ENCODE results near the gene C5orf58.

C5orf58 gene

DNA sequence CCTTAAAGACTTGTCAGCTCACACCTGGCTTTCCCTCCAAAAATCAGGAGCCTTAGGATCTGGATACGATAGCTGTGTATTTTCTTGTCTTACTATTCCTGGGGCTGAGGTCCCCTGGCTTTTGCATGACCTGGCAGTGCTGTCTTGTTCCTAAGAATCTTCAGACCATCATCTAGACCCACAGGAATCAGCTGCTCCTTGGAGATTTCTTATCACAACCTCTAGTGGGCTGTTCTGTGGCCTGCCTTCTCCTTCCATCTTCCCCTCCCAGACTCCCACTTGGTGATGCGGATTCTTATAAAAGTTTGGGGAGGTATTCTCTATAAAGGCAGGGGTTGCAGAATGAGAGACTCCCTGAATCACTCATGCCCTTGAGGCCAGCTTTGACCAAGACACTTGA is 43.4 kb downstream of the C5orf58 start:
- Histone ChIP-seq H3K4me2 (ENCODE audit: low read length, poor library complexity, severe bottlenecking) (no peak overlapping the region), H2AFZ (ENCODE audit: low read depth, low read length) (no peak overlapping the region), H3K4me3 (ENCODE audit: insufficient read depth in 1 of 2, low read depth in 1 of 2, low read length in 2 of 2) (no peak overlapping the region), H3K27ac (ENCODE audit: low read length, poor library complexity, severe bottlenecking) (no peak overlapping the region), H3K4ac (ENCODE audit: low read depth in 1 of 2, low read length in 2 of 2) (no peak overlapping the region), H3K14ac (ENCODE audit: low read length in 2 of 2) (no peak overlapping the region), H4K91ac (ENCODE audit: low read length) (no peak overlapping the region), H2BK120ac (ENCODE audit: low read depth, low read length) (no peak overlapping the region), H3K23ac (ENCODE audit: low read length in 2 of 2) (no peak overlapping the region), H3K18ac (ENCODE audit: low read depth in 1 of 2, low read length in 2 of 2) (no peak overlapping the region), H2BK5ac (ENCODE audit: low read depth, low read length, poor library complexity, severe bottlenecking) (no peak overlapping the region), H2BK12ac (ENCODE audit: low read length in 2 of 2) (no peak overlapping the region), H3K79me1 (replicated peaks; ENCODE audit: low read length, poor library complexity, severe bottlenecking) (no peaks in the 10 kb centered on the region), H3K27me3 (ENCODE audit: control insufficient read depth in 1 of 2, insufficient read depth in 1 of 2, low read length in 2 of 2) (peaks cover 25 to 30% of the 10 kb centered on the region in 2 experiments), H3K9ac (ENCODE audit: low read length) (no peak overlapping the region), H4K8ac (ENCODE audit: low read length) (no peak overlapping the region), H2AK5ac (ENCODE audit: low read length, severe bottlenecking) (no peak overlapping the region), H3K4me1 (ENCODE audit: control insufficient read depth, insufficient read depth, low read depth, low read length) (peaks cover 3% of the 10 kb centered on the region), H2BK15ac (ENCODE audit: low read depth, poor library complexity, severe bottlenecking) (no peak overlapping the region), H3K9me3 (ENCODE audit: control insufficient read depth, low read length) (no peaks in the 10 kb centered on the region), H3K36me3 (ENCODE audit: control insufficient read depth in 1 of 2, insufficient read depth in 2 of 2, low read depth in 1 of 2, low read length in 2 of 2) (no peaks in the 10 kb centered on the region)
- no peak for DNase-seq
- 100% methylated on average over 1 of the region's 2 CpGs for WGBS

- Histone ChIP-seq H3K18ac (ENCODE audit: low read depth in 1 of 2, low read length in 2 of 2) (no peak overlapping the region), H4K91ac (ENCODE audit: low read length) (no peak overlapping the region), H3K4me1 (ENCODE audit: control insufficient read depth, insufficient read depth, low read depth, low read length) (peaks cover 3% of the 10 kb centered on the region), H3K4ac (ENCODE audit: low read depth in 1 of 2, low read length in 2 of 2) (no peak overlapping the region), H3K79me1 (replicated peaks; ENCODE audit: low read length, poor library complexity, severe bottlenecking) (no peaks in the 10 kb centered on the region), H3K14ac (ENCODE audit: low read length in 2 of 2) (no peak overlapping the region), H3K23ac (ENCODE audit: low read length in 2 of 2) (no peak overlapping the region), H2AFZ (ENCODE audit: low read depth, low read length) (no peak overlapping the region), H3K9ac (ENCODE audit: low read length) (no peak overlapping the region), H3K4me3 (ENCODE audit: insufficient read depth in 1 of 2, low read depth in 1 of 2, low read length in 2 of 2) (no peak overlapping the region), H2AK5ac (ENCODE audit: low read length, severe bottlenecking) (no peak overlapping the region), H3K27me3 (ENCODE audit: control insufficient read depth in 1 of 2, insufficient read depth in 1 of 2, low read length in 2 of 2) (peaks cover 25 to 30% of the 10 kb centered on the region in 2 experiments), H3K4me2 (ENCODE audit: low read length, poor library complexity, severe bottlenecking) (no peak overlapping the region), H2BK120ac (ENCODE audit: low read depth, low read length) (no peak overlapping the region), H3K9me3 (ENCODE audit: control insufficient read depth, low read length) (peaks cover 2% of the 10 kb centered on the region), H3K27ac (ENCODE audit: low read length, poor library complexity, severe bottlenecking) (no peak overlapping the region), H3K36me3 (ENCODE audit: control insufficient read depth in 1 of 2, insufficient read depth in 2 of 2, low read depth in 1 of 2, low read length in 2 of 2) (no peaks in the 10 kb centered on the region), H4K8ac (ENCODE audit: low read length) (no peak overlapping the region), H2BK5ac (ENCODE audit: low read depth, low read length, poor library complexity, severe bottlenecking) (no peak overlapping the region), H2BK12ac (ENCODE audit: low read length in 2 of 2) (no peak overlapping the region), H2BK15ac (ENCODE audit: low read depth, poor library complexity, severe bottlenecking) (no peak overlapping the region)
- no peak for DNase-seq
- 63% methylated on average over 6 of the region's 6 CpGs for whole genome bisulfite sequencing
Measured at GRCh38 chr5:170277867-170278281, 45.1 kb downstream of the C5orf58 start.

- Histone ChIP-seq H3K79me1 (replicated peaks; ENCODE audit: low read length, poor library complexity, severe bottlenecking) (no peaks in the 10 kb centered on the region), H3K23ac (ENCODE audit: low read length in 2 of 2) (no peak overlapping the region), H2BK120ac (ENCODE audit: low read depth, low read length) (no peak overlapping the region), H3K27ac (ENCODE audit: low read length, poor library complexity, severe bottlenecking) (no peak overlapping the region), H2AK5ac (ENCODE audit: low read length, severe bottlenecking) (no peak overlapping the region), H2AFZ (ENCODE audit: low read depth, low read length) (no peak overlapping the region), H3K4me1 (ENCODE audit: control insufficient read depth, insufficient read depth, low read depth, low read length) (peaks cover 3% of the 10 kb centered on the region), H3K14ac (ENCODE audit: low read length in 2 of 2) (peak overlapping the region in 1 of 2 experiments; percentile 64), H3K27me3 (ENCODE audit: control insufficient read depth in 1 of 2, insufficient read depth in 1 of 2, low read length in 2 of 2) (peaks cover 21 to 30% of the 10 kb centered on the region in 2 experiments), H4K8ac (ENCODE audit: low read length) (no peak overlapping the region), H3K18ac (ENCODE audit: low read depth in 1 of 2, low read length in 2 of 2) (no peak overlapping the region), H4K91ac (ENCODE audit: low read length) (no peak overlapping the region), H3K9ac (ENCODE audit: low read length) (no peak overlapping the region), H3K36me3 (ENCODE audit: control insufficient read depth in 1 of 2, insufficient read depth in 2 of 2, low read depth in 1 of 2, low read length in 2 of 2) (no peaks in the 10 kb centered on the region), H3K4me2 (ENCODE audit: low read length, poor library complexity, severe bottlenecking) (no peak overlapping the region), H2BK12ac (ENCODE audit: low read length in 2 of 2) (no peak overlapping the region), H3K4ac (ENCODE audit: low read depth in 1 of 2, low read length in 2 of 2) (no peak overlapping the region), H2BK15ac (ENCODE audit: low read depth, poor library complexity, severe bottlenecking) (no peak overlapping the region), H3K9me3 (ENCODE audit: control insufficient read depth, low read length) (peaks cover 11% of the 10 kb centered on the region), H3K4me3 (ENCODE audit: insufficient read depth in 1 of 2, low read depth in 1 of 2, low read length in 2 of 2) (no peak overlapping the region), H2BK5ac (ENCODE audit: low read depth, low read length, poor library complexity, severe bottlenecking) (no peak overlapping the region)
- DNase-seq = no peak
- WGBS = 64% methylated on average over 8 of the region's 9 CpGs
Measured at GRCh38 chr5:170278611-170279458, 46.0 kb downstream of the C5orf58 start.

DNA sequence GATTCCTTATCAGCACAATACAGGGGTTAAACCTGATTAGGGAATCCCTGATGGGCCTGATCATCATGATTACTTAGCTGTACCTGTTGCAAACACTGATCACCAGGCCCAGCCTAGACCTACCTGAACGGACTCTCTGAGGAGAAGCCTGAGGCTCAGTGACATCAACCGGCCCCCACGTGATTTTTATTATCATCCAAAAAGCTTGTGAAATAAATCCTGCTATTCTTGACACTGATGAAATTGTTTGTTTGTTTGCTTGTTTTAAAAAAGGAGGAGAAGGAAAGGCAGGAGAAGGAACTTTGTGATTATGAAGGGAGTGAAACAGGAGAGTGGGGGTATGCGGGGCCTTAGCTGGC is 46.7 kb downstream of the C5orf58 start:
- WGBS = 94% methylated on average over 3 of the region's 4 CpGs
- peaks cover 21 to 24% of the 10 kb centered on the region in 2 experiments for H3K27me3 ChIP-seq (ENCODE audit: control insufficient read depth in 1 of 2, insufficient read depth in 1 of 2, low read length in 2 of 2)

More for the DNA sequence above, 46.7 kb downstream of the C5orf58 start:
- Histone ChIP-seq H3K9ac (ENCODE audit: low read length) (no peak overlapping the region), H2BK15ac (ENCODE audit: low read depth, poor library complexity, severe bottlenecking) (no peak overlapping the region), H3K4ac (ENCODE audit: low read depth in 1 of 2, low read length in 2 of 2) (no peak overlapping the region), H2BK120ac (ENCODE audit: low read depth, low read length) (no peak overlapping the region), H3K18ac (ENCODE audit: low read depth in 1 of 2, low read length in 2 of 2) (no peak overlapping the region), H3K9me3 (ENCODE audit: control insufficient read depth, low read length) (peaks cover 15% of the 10 kb centered on the region), H2BK12ac (ENCODE audit: low read length in 2 of 2) (no peak overlapping the region), H3K14ac (ENCODE audit: low read length in 2 of 2) (no peak overlapping the region), H3K27ac (ENCODE audit: low read length, poor library complexity, severe bottlenecking) (no peak overlapping the region), H2AK5ac (ENCODE audit: low read length, severe bottlenecking) (no peak overlapping the region), H3K23ac (ENCODE audit: low read length in 2 of 2) (no peak overlapping the region), H3K4me3 (ENCODE audit: insufficient read depth in 1 of 2, low read depth in 1 of 2, low read length in 2 of 2) (no peak overlapping the region), H4K8ac (ENCODE audit: low read length) (no peak overlapping the region), H3K4me2 (ENCODE audit: low read length, poor library complexity, severe bottlenecking) (no peak overlapping the region), H3K79me1 (replicated peaks; ENCODE audit: low read length, poor library complexity, severe bottlenecking) (no peaks in the 10 kb centered on the region), H3K4me1 (ENCODE audit: control insufficient read depth, insufficient read depth, low read depth, low read length) (peaks cover 3% of the 10 kb centered on the region), H3K36me3 (ENCODE audit: control insufficient read depth in 1 of 2, insufficient read depth in 2 of 2, low read depth in 1 of 2, low read length in 2 of 2) (no peaks in the 10 kb centered on the region), H2AFZ (ENCODE audit: low read depth, low read length) (no peak overlapping the region), H2BK5ac (ENCODE audit: low read depth, low read length, poor library complexity, severe bottlenecking) (no peak overlapping the region), H4K91ac (ENCODE audit: low read length) (no peak overlapping the region)
- DNase-seq = no peak
